Measurements from ENCODE around the gene MOCOS. TPM values are rescaled to one million over a fixed set of nuclear protein-coding genes. Genes with fewer than 3 reads are reported as not detected.

MOCOS gene
- total RNA-seq, 1 donor from 2014 or later: 0.42 TPM

- no peaks in the 10 kb centered on the region for H3K9me3 Mint-ChIP-seq
- H3K36me3 Mint-ChIP-seq (ENCODE audit: low read depth): peaks cover 85% of the 10 kb centered on the region
- no peaks in the 10 kb centered on the region for H3K27me3 Mint-ChIP-seq
- no peak for DNase-seq
- no peak for TF ChIP-seq CTCF (IDR thresholded peaks at IDR 0.05)
- H3K27ac Mint-ChIP-seq: no peak overlapping the region
- H3K4me1 Mint-ChIP-seq: peaks cover 26% of the 10 kb centered on the region
- no peak overlapping the region for H3K4me3 Mint-ChIP-seq
- ATAC-seq (ENCODE audit: low read depth): no peak
- intact Hi-C loops (cut with micrococcal nuclease): no loop called here
- CTCF ChIA-PET: no interaction called here
- POLR2A ChIA-PET: no interaction called here
Measured at GRCh38 chr18:36155851-36156757, 31.2 kb upstream of the MOCOS start.

- no peak for ATAC-seq (ENCODE audit: low read depth)
- ChIA-PET CTCF (no interaction called here), POLR2A (interaction anchor here (1.0 to 1.1 kb wide), 2 partner anchors 13 to 29 kb away, joined by 3 read pairs; partner anchors contain the start of gene SLC39A6)
- Mint-ChIP-seq H3K27me3 (no peaks in the 10 kb centered on the region), H3K4me3 (no peak overlapping the region), H3K27ac (no peak overlapping the region), H3K9me3 (no peaks in the 10 kb centered on the region), H3K36me3 (ENCODE audit: low read depth) (peaks cover 90% of the 10 kb centered on the region), H3K4me1 (peaks cover 19% of the 10 kb centered on the region)
- no peak for DNase-seq
- intact Hi-C loops (cut with micrococcal nuclease): no loop called here
- TF ChIP-seq CTCF (IDR thresholded peaks at IDR 0.05): no peak
Measured at GRCh38 chr18:36157441-36157840, 29.9 kb upstream of the MOCOS start.

DNA sequence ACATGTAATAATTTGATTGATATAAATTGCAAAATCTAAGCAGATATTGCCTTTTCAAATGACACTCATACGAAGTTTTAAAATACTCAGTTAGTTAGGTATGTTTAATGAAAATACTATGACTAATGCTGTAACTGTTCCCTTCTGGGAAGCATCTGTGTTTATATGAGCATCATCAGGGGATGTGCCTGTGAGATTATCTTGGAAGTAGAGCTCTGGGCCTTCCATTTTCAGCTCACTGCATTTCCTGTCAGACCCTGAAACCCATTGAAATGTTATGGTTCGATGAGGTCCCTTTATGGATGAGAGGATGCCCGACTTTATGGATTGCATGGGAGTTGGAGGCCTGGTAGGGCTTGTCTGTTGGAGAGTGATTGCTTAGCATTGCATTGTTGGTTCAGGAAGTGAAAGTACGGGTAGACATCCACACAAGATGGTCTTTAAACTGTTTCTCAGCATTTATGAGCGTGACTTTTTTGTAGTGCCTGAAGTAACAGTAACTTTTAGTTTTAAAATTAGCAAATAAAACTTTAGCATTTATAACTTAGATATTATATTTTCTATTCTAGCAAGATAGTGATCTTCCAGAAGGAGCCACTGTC lies 28.9 kb upstream of the MOCOS start:
- peak overlapping the region; percentile 55 for H3K27ac Mint-ChIP-seq
- H3K36me3 Mint-ChIP-seq (ENCODE audit: low read depth): peaks cover 89% of the 10 kb centered on the region
- ChIA-PET CTCF (no interaction called here), POLR2A (interaction anchor here (1.1 kb wide), 1 partner anchor 14 kb away, joined by 3 read pairs; no protein-coding TSS in a partner anchor)
- DNase-seq (no peak), ATAC-seq (ENCODE audit: low read depth) (peak; percentile 52)
- no peaks in the 10 kb centered on the region for H3K27me3 Mint-ChIP-seq
- no peaks in the 10 kb centered on the region for H3K9me3 Mint-ChIP-seq
- no peak for TF ChIP-seq CTCF (IDR thresholded peaks at IDR 0.05)
- intact Hi-C loops (cut with micrococcal nuclease): no loop called here
- no peak overlapping the region for H3K4me3 Mint-ChIP-seq
- H3K4me1 Mint-ChIP-seq: peaks cover 19% of the 10 kb centered on the region

DNA sequence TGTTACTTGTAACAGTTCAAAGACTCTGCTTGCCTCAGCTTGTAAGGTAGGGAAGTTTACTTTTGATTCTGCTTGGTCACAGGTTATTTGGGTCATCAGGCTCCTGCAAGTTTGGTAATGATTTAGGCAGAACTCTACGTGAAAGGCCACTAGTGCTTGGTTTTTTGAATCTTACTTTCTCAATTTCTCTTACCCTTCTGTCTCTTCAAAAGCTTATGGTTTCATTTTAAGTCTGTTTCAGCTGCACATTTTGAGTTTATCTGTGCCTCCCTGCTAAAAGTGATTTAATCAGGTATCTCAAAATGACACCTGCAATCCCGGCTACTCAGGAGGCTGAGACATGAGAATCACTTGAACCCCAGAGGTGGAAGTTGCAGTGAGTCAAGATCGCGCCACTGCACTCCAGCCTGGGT lies 26.3 kb upstream of the MOCOS start:
- TF ChIP-seq CTCF (IDR thresholded peaks at IDR 0.05): no peak
- intact Hi-C loops (cut with micrococcal nuclease): no loop called here
- Mint-ChIP-seq H3K4me3 (no peak overlapping the region), H3K4me1 (peaks cover 19% of the 10 kb centered on the region), H3K27me3 (no peaks in the 10 kb centered on the region), H3K9me3 (no peaks in the 10 kb centered on the region), H3K36me3 (ENCODE audit: low read depth) (peaks cover 91% of the 10 kb centered on the region), H3K27ac (peak overlapping the region; percentile 35)
- POLR2A ChIA-PET: no interaction called here
- CTCF ChIA-PET: no interaction called here
- DNase-seq (no peak), ATAC-seq (ENCODE audit: low read depth) (no peak)

DNA sequence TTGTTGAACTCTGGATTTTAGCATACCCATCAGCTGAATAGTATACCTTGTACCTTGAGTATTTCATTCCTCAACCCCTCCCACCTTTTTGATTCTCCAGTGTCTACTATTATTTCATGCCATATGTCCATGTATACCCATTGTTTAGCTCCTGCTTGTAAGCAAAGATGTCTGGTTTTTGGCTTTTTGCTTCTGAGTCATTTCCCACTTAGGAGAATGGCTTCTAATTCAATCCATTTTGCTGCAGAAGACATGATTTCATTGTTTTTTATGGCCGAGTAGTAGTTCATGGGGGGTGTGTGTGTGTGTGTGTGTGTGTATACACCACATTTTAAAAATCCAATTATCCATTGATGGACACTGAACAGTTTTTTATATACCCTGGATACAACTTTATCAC lies 24.3 kb upstream of the MOCOS start:
- POLR2A ChIA-PET: no interaction called here
- Mint-ChIP-seq H3K4me3 (no peak overlapping the region), H3K27ac (no peak overlapping the region), H3K4me1 (peaks cover 10% of the 10 kb centered on the region), H3K36me3 (ENCODE audit: low read depth) (peaks cover 86% of the 10 kb centered on the region), H3K9me3 (no peaks in the 10 kb centered on the region), H3K27me3 (no peaks in the 10 kb centered on the region)
- intact Hi-C loops (cut with micrococcal nuclease): no loop called here
- ATAC-seq (ENCODE audit: low read depth) (no peak), DNase-seq (no peak)
- CTCF ChIA-PET: no interaction called here
- TF ChIP-seq CTCF (IDR thresholded peaks at IDR 0.05): no peak

Measured in activated B cell treated with CpG ODN at 0.5 μM for 24 hours (primary cell).